Neural cell (in vitro differentiated cells): ENCODE data around the gene MLPH. TPM values are rescaled to one million over a fixed set of nuclear protein-coding genes. Genes with fewer than 3 reads are reported as not detected.

ENCODE experiments used
- H2AFZ ChIP-seq: fragments of 200-600, 300-800 bp; sonication (generic), shearing (Covaris generic); 2 replicates; pipeline ENCODE4 v1.6.0; 2014; ENCODE audit warnings: low read depth, mild to moderate bottlenecking, antibody characterized with exemption, low read length, moderate library complexity
- H3F3A ChIP-seq: fragments of 200-600 bp; shearing (Covaris generic); 2 replicates; pipeline ENCODE4 v1.6.1; 2016; ENCODE audit warnings: mild to moderate bottlenecking, moderate library complexity, mixed read lengths, antibody characterized with exemption, low read length; ENCODE audit not compliant: insufficient read depth, poor library complexity, severe bottlenecking
- H3K27ac ChIP-seq: fragments of 200-600, 300-800 bp; sonication (generic), shearing (Covaris generic); 2 replicates; pipeline ENCODE4 v1.5.1; 2014; ENCODE audit warnings: mild to moderate bottlenecking, low read length, moderate library complexity
- H3K27me3 ChIP-seq: fragments of 300-800, 200-600 bp; sonication (generic), shearing (Covaris generic); 2 replicates; pipeline ENCODE4 v1.6.0; 2014; ENCODE audit warnings: mild to moderate bottlenecking, low read depth, low read length, moderate library complexity; ENCODE audit not compliant: insufficient read depth
- H3K36me3 ChIP-seq: fragments of 300-800, 200-600 bp; sonication (generic), shearing (Covaris generic); 2 replicates; pipeline ENCODE4 v1.5.1; 2014; ENCODE audit warnings: mild to moderate bottlenecking, antibody characterized with exemption, low read length, moderate library complexity; ENCODE audit not compliant: insufficient read depth
- H3K4me2 ChIP-seq: fragments of 300-800, 200-600 bp; sonication (generic), shearing (Covaris generic); 2 replicates; pipeline ENCODE4 v1.6.0; 2014; ENCODE audit warnings: mild to moderate bottlenecking, low read length
- H3K4me3 ChIP-seq: fragments of 300-800, 200-600 bp; sonication (generic), shearing (Covaris generic); 2 replicates; pipeline ENCODE4 v1.5.1; 2014; ENCODE audit warnings: mild to moderate bottlenecking, low read length, moderate library complexity
- H3K79me2 ChIP-seq: fragments of 200-600 bp; shearing (Covaris generic); replicated peaks from 2 replicates; pipeline ENCODE4 v1.6.0; 2014; ENCODE audit warnings: mild to moderate bottlenecking, low read length, moderate library complexity; ENCODE audit not compliant: insufficient read depth
- H3K9ac ChIP-seq: fragments of 300-800, 200-600 bp; sonication (generic), shearing (Covaris generic); 2 replicates; pipeline ENCODE4 v1.6.1; 2016; ENCODE audit warnings: mild to moderate bottlenecking, low read length, mixed read lengths
- H3K9me2 ChIP-seq: fragments of 200-600 bp; shearing (Covaris generic); 2 replicates; pipeline ENCODE4 v1.6.1; 2016; ENCODE audit warnings: mild to moderate bottlenecking, low read length, mixed read lengths; ENCODE audit not compliant: insufficient read depth
- H3K9me3 ChIP-seq: fragments of 200-600, 300-800 bp; sonication (generic), shearing (Covaris generic); 2 replicates; pipeline ENCODE4 v1.6.1; 2016; ENCODE audit warnings: mild to moderate bottlenecking, mixed run types, low read length, moderate library complexity, mixed read lengths
- H4K20me1 ChIP-seq: fragments of 200-600 bp; shearing (Covaris generic); 2 replicates; pipeline ENCODE4 v1.6.1; 2016; ENCODE audit warnings: mild to moderate bottlenecking, mixed run types; ENCODE audit not compliant: insufficient read depth
- CTCF ChIP-seq: fragments of 450-650 bp; IDR thresholded peaks from 2 replicates; pipeline ENCODE4 v1.5.1; 2014; ENCODE audit warnings: antibody characterized with exemption, mild to moderate bottlenecking, moderate library complexity; ENCODE audit not compliant: poor library complexity, severe bottlenecking
- EP300 ChIP-seq: fragments of 450-650 bp; conservative IDR thresholded peaks from 2 replicates; pipeline ENCODE4 v1.6.1; 2014; ENCODE audit warnings: antibody characterized with exemption, mild to moderate bottlenecking, moderate library complexity; ENCODE audit not compliant: poor library complexity, severe bottlenecking
- EZH2 ChIP-seq: fragments of 200-600, 300-800 bp; shearing (Covaris generic), sonication (generic); IDR thresholded peaks from 2 replicates; pipeline ENCODE4 v1.6.1; 2014; ENCODE audit warnings: antibody characterized with exemption, low read length, borderline replicate concordance, mild to moderate bottlenecking; ENCODE audit not compliant: insufficient read depth, poor library complexity, severe bottlenecking
- MXI1 ChIP-seq: fragments of 450-650 bp; conservative IDR thresholded peaks from 2 replicates; pipeline ENCODE4 v1.6.1; 2014; ENCODE audit warnings: antibody characterized with exemption, mild to moderate bottlenecking; ENCODE audit not compliant: poor library complexity, severe bottlenecking
- POLR2AphosphoS5 ChIP-seq: IDR thresholded peaks from 2 replicates; pipeline ENCODE4 v1.6.1; 2012
- RAD21 ChIP-seq: fragments of 450-650 bp; conservative IDR thresholded peaks from 2 replicates; pipeline ENCODE4 v1.6.1; 2014; ENCODE audit warnings: antibody characterized with exemption, mild to moderate bottlenecking, moderate library complexity
- SMC3 ChIP-seq: fragments of 450-650 bp; conservative IDR thresholded peaks from 2 replicates; pipeline ENCODE4 v1.6.1; 2014; ENCODE audit warnings: antibody characterized with exemption, mild to moderate bottlenecking, moderate library complexity; ENCODE audit not compliant: poor library complexity
- TAF1 ChIP-seq: IDR thresholded peaks from 2 replicates; pipeline ENCODE4 v1.6.1; 2012; ENCODE audit warnings: low read depth
- polyA plus RNA-seq: library from polyadenylated mRNA; depleted of rRNA; stranded (reverse); fragments of >200 nt; gene quantifications from 2 replicates; pipeline ENCODE4 v1.2.3, GENCODE V29; 2014
- TF ChIP-seq, protein P1 (sequence below): IDR thresholded peaks from 2 replicates; pipeline ENCODE4 v1.6.1; 2012; ENCODE audit warnings: borderline replicate concordance

The MLPH gene
- polyA plus RNA-seq, 1 donor from 2014 or later: not detected

- H3K9me2 ChIP-seq: no peaks in the 10 kb centered on the region
- no peaks in the 10 kb centered on the region for H3K27me3 ChIP-seq
- H3K9me3 ChIP-seq: no peaks in the 10 kb centered on the region
- no peak overlapping the region for H3K4me3 ChIP-seq
- H3K36me3 ChIP-seq: no peaks in the 10 kb centered on the region
- H3K9ac ChIP-seq: no peak overlapping the region
- no peaks in the 10 kb centered on the region for H3K79me2 ChIP-seq
- no peak overlapping the region for H3K4me2 ChIP-seq
- H3F3A ChIP-seq: no peaks in the 10 kb centered on the region
- TF ChIP-seq SMC3 (no peak), POLR2AphosphoS5 (no peak), CTCF (no peak), EZH2 (no peak), EP300 (no peak), TAF1 (no peak), RAD21 (no peak), MXI1 (no peak)
- TF ChIP-seq, protein P1, sequence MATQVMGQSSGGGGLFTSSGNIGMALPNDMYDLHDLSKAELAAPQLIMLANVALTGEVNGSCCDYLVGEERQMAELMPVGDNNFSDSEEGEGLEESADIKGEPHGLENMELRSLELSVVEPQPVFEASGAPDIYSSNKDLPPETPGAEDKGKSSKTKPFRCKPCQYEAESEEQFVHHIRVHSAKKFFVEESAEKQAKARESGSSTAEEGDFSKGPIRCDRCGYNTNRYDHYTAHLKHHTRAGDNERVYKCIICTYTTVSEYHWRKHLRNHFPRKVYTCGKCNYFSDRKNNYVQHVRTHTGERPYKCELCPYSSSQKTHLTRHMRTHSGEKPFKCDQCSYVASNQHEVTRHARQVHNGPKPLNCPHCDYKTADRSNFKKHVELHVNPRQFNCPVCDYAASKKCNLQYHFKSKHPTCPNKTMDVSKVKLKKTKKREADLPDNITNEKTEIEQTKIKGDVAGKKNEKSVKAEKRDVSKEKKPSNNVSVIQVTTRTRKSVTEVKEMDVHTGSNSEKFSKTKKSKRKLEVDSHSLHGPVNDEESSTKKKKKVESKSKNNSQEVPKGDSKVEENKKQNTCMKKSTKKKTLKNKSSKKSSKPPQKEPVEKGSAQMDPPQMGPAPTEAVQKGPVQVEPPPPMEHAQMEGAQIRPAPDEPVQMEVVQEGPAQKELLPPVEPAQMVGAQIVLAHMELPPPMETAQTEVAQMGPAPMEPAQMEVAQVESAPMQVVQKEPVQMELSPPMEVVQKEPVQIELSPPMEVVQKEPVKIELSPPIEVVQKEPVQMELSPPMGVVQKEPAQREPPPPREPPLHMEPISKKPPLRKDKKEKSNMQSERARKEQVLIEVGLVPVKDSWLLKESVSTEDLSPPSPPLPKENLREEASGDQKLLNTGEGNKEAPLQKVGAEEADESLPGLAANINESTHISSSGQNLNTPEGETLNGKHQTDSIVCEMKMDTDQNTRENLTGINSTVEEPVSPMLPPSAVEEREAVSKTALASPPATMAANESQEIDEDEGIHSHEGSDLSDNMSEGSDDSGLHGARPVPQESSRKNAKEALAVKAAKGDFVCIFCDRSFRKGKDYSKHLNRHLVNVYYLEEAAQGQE: no peak
- H2AFZ ChIP-seq: no peak overlapping the region
- H3K27ac ChIP-seq: no peak overlapping the region
- H4K20me1 ChIP-seq: no peaks in the 10 kb centered on the region
Measured at GRCh38 chr2:237464757-237465391, 22.2 kb upstream of the MLPH start.

DNA sequence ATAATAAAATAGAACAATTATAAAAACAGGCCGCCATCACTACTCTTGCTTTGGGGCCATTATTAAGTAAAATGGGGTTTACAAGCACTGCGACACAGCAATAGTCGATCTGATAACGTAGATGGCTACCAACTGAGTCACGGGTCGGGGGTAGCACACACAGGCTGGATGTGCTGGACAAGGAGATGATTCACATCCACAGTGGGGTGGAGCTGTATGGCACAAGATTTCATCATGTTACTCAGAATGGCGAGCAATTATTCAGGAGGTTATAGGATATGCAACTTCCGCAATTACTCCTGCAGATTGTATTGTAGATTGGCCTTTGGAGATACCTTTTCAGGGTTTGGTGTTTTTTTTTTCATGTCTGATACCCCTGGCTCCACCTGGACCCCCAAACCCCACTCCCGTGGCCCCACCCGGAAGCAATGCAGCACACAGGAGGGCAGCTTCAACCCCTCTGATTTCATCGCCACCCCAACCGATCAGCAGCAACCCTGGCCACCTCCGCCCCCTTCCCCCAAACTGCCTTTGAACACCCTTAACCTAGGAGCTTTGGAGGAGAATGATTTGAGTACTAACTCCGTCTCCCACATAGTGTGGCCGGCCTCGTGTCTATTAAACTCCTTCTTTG lies 21.4 kb upstream of the MLPH start:
- Histone ChIP-seq H3K27me3 (no peaks in the 10 kb centered on the region), H3K36me3 (no peaks in the 10 kb centered on the region), H3K4me3 (no peak overlapping the region), H3K27ac (no peak overlapping the region), H3K9me2 (no peaks in the 10 kb centered on the region), H3K79me2 (no peaks in the 10 kb centered on the region), H3K9me3 (no peaks in the 10 kb centered on the region), H4K20me1 (no peaks in the 10 kb centered on the region), H3K9ac (no peak overlapping the region), H3K4me2 (no peak overlapping the region), H2AFZ (no peak overlapping the region), H3F3A (no peaks in the 10 kb centered on the region)
- TF ChIP-seq TAF1 (no peak), CTCF (no peak), POLR2AphosphoS5 (no peak), EP300 (no peak), MXI1 (no peak), SMC3 (no peak), EZH2 (no peak), RAD21 (no peak)
- TF ChIP-seq, protein P1: no peak
